Measurements from ENCODE around the gene MAN1C1.

MAN1C1 gene

DNA sequence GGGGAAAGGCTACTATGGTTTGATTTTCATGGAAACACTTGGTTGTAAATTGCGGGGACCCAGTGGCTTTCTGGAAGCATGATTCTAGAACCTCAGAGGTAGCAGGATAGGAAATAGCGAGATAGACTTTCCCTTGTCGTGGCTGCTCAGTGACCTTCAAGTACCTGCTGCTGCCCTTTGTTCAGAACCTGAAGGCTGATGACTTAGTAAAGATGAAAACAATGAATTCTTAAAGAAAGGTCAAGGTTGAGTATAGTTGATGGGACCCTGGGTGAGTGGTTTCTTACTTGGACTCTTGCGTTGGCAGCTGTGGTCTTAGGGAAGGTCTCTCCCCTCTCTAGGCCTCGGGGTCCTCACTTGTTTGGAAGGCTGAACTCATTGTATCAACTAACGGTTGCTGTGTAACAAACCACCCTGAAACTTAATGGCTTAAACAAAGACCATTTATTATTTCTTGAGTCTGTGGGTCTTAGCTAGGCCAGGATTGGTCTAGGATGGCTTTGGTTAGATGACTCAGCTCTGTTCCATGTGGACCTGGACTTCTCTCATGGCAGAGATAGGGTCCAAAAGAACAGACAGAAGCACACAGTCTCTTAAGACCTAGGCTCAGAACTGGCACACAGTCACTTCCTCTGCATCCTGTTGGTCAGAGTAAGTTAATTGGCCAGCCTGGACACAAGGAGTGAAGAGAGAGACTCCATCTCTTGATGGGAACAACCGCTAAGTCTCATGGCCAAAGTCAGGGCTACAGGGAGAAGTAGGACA lies 94.2 kb downstream of the MAN1C1 start:
- TF ChIP-seq YY1 (IDR thresholded peaks at IDR 0.05; ENCODE audit: low read depth), result no peak
- no peak for TF ChIP-seq TCF12 (IDR thresholded peaks at IDR 0.05; ENCODE audit: low read depth)
- no peak for TF ChIP-seq CEBPB (IDR thresholded peaks at IDR 0.05)
- TF ChIP-seq FOXM1 (IDR thresholded peaks at IDR 0.05; ENCODE audit: borderline replicate concordance, low read depth), result no peak
- TF ChIP-seq, protein P1, sequence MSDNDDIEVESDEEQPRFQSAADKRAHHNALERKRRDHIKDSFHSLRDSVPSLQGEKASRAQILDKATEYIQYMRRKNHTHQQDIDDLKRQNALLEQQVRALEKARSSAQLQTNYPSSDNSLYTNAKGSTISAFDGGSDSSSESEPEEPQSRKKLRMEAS (IDR thresholded peaks at IDR 0.05), result no peak
- TF ChIP-seq TEAD4 (IDR thresholded peaks at IDR 0.05), result no peak
- TF ChIP-seq RAD21 (IDR thresholded peaks at IDR 0.05; ENCODE audit: low read depth), result no peak
- no peak for TF ChIP-seq EP300 (IDR thresholded peaks at IDR 0.05; ENCODE audit: borderline replicate concordance)
- no peak for TF ChIP-seq ZBTB7A (IDR thresholded peaks at IDR 0.05; ENCODE audit: low read depth)
- TF ChIP-seq TAF1 (IDR thresholded peaks at IDR 0.05; ENCODE audit: low read depth), result no peak
- TF ChIP-seq, protein P2, sequence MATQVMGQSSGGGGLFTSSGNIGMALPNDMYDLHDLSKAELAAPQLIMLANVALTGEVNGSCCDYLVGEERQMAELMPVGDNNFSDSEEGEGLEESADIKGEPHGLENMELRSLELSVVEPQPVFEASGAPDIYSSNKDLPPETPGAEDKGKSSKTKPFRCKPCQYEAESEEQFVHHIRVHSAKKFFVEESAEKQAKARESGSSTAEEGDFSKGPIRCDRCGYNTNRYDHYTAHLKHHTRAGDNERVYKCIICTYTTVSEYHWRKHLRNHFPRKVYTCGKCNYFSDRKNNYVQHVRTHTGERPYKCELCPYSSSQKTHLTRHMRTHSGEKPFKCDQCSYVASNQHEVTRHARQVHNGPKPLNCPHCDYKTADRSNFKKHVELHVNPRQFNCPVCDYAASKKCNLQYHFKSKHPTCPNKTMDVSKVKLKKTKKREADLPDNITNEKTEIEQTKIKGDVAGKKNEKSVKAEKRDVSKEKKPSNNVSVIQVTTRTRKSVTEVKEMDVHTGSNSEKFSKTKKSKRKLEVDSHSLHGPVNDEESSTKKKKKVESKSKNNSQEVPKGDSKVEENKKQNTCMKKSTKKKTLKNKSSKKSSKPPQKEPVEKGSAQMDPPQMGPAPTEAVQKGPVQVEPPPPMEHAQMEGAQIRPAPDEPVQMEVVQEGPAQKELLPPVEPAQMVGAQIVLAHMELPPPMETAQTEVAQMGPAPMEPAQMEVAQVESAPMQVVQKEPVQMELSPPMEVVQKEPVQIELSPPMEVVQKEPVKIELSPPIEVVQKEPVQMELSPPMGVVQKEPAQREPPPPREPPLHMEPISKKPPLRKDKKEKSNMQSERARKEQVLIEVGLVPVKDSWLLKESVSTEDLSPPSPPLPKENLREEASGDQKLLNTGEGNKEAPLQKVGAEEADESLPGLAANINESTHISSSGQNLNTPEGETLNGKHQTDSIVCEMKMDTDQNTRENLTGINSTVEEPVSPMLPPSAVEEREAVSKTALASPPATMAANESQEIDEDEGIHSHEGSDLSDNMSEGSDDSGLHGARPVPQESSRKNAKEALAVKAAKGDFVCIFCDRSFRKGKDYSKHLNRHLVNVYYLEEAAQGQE (IDR thresholded peaks at IDR 0.05; ENCODE audit: low read depth), result no peak
- no peak for TF ChIP-seq USF1 (IDR thresholded peaks at IDR 0.05)
- TF ChIP-seq NFIC (IDR thresholded peaks at IDR 0.05), result no peak
- no peak for TF ChIP-seq EGR1 (IDR thresholded peaks at IDR 0.05)
- no peak for TF ChIP-seq CREB1 (IDR thresholded peaks at IDR 0.05; ENCODE audit: low read depth)

DNA sequence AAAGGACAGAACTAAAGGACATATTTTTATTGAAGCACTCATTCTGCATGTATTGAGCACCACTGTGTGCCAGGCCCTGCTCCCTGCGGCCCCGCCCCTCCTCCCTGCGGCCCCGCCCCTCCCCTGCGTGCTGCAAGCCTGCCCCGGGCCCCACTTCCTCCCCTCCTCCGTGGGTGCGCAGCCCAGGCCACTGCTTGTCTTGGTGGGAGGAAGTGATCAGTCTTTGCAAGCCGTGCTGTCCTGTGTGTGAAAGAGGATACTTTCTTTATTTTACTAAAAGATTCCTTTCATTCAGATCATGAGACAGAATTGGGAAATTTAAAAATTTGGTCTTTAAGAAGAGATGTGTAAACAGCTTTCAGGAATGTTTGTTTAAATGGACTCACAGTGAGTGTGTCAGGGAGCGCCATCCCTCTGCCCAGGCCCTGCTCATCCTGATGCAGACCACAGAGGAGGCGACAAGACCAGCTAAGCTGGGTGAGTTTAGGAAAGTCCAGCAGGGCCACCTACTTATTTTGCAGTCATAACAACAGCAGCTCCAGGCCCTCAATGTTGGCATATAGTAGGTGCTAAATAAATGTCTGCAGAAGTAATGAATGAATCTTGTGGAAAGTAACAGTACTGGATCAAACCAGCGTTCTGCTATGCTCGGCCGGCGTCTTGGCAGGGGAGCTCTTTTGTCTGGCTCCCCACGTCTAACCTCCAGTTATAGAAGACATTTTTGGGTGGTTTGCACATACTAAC lies 95.1 kb downstream of the MAN1C1 start:
- TF ChIP-seq, protein P1 (IDR thresholded peaks at IDR 0.05), result no peak
- TF ChIP-seq EP300 (IDR thresholded peaks at IDR 0.05; ENCODE audit: borderline replicate concordance), result no peak
- no peak for TF ChIP-seq ZBTB7A (IDR thresholded peaks at IDR 0.05; ENCODE audit: low read depth)

DNA sequence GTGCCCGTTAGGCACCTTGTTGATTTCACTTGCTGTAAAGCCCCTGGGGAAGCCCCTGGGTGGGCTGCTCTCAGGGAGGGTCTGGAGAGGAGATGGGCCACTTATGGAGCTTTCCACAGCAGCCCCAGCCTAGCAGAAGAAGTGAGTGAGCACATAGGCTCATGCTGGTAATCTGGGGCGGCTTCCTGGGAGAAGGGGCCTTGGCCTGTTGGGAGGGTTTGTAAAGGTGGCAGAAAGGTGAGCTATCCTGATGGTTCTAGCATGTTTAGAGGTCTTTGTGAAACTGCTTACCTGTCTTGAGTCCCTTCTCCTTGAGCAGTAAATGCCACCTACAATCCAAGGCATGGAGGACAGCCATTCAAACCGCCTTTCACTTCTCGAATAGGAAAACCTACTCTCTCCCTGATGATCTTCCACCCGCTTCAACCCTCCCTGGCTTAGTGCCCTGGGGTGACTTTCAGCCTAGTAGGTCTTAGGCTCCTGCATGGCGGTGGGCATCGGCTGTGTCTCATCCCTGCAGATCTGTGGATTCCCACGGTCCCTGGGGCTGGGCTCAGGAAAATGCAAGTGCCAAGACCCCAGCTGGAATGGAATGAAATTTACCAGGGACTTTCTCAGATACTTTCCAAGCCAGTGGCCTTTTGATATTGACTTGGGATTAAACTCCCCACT lies 95.8 kb downstream of the MAN1C1 start:
- no peak for TF ChIP-seq TAF1 (IDR thresholded peaks at IDR 0.05; ENCODE audit: low read depth)
- no peak for TF ChIP-seq USF1 (IDR thresholded peaks at IDR 0.05)
- TF ChIP-seq, protein P1 (IDR thresholded peaks at IDR 0.05), result no peak
- no peak for TF ChIP-seq RAD21 (IDR thresholded peaks at IDR 0.05; ENCODE audit: low read depth)
- TF ChIP-seq CEBPB (IDR thresholded peaks at IDR 0.05), result no peak

DNA sequence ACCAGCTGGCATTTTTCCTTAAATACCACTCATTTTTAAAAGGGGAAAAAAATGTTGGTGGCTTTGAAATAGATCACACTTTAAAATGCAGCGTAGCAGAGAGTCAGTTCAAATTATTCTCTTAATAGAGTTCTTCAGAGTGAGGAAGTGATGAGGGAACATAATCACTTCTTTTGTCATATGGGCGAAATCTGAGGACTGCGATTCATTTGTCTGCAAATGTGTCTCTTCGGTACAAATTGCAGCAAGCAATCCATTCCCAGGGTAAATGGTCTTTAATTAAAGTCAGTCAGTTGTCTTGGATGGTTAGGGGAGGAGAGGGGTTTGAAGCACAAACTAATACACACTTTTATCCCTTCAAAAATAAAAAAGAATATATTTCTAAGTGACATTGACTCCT lies 97.4 kb downstream of the MAN1C1 start:
- no peak for TF ChIP-seq EGR1 (IDR thresholded peaks at IDR 0.05)
- TF ChIP-seq CEBPB (IDR thresholded peaks at IDR 0.05), result no peak
- TF ChIP-seq TEAD4 (IDR thresholded peaks at IDR 0.05), result no peak
- no peak for TF ChIP-seq CREB1 (IDR thresholded peaks at IDR 0.05; ENCODE audit: low read depth)
- TF ChIP-seq, protein P1 (IDR thresholded peaks at IDR 0.05), result no peak
- no peak for TF ChIP-seq TCF12 (IDR thresholded peaks at IDR 0.05; ENCODE audit: low read depth)

- TF ChIP-seq TEAD4 (IDR thresholded peaks at IDR 0.05), result no peak
- no peak for TF ChIP-seq ZBTB7A (IDR thresholded peaks at IDR 0.05; ENCODE audit: low read depth)
- no peak for TF ChIP-seq RAD21 (IDR thresholded peaks at IDR 0.05; ENCODE audit: low read depth)
- no peak for TF ChIP-seq TCF12 (IDR thresholded peaks at IDR 0.05; ENCODE audit: low read depth)
Measured at GRCh38 chr1:25714372-25714931, 97.9 kb downstream of the MAN1C1 start.

GRCh38 chr1:25715888-25716287 lies 99.3 kb downstream of the MAN1C1 start:
- TF ChIP-seq USF1 (IDR thresholded peaks at IDR 0.05) (peak; percentile 96), ZBTB7A (IDR thresholded peaks at IDR 0.05; ENCODE audit: low read depth) (no peak)
- TF ChIP-seq, protein P1 (IDR thresholded peaks at IDR 0.05), result peak; percentile 56; the same call in 1 of the 2 replicates
